IPS-18c (cell line): ENCODE data around the gene ACSL1.

Experiments
- H3K4me3 ChIP-seq: 2 replicates; pipeline ENCODE4 v1.7.0; 2013; ENCODE audit warnings: low read depth, mild to moderate bottlenecking, low read length, moderate library complexity; ENCODE audit not compliant: insufficient read depth
- H3K9me3 ChIP-seq: one replicate; pipeline ENCODE4 v1.6.1; 2013; ENCODE audit warnings: mild to moderate bottlenecking, low read length, moderate library complexity; ENCODE audit not compliant: control insufficient read depth, insufficient read depth

ACSL1 gene

GRCh38 chr4:184803874-184804273, 21.9 kb downstream of the ACSL1 start:
- no peak overlapping the region for H3K4me3 ChIP-seq
- H3K9me3 ChIP-seq = no peaks in the 10 kb centered on the region

GRCh38 chr4:184803133-184803532, 22.6 kb downstream of the ACSL1 start:
- H3K9me3 ChIP-seq = no peaks in the 10 kb centered on the region

DNA sequence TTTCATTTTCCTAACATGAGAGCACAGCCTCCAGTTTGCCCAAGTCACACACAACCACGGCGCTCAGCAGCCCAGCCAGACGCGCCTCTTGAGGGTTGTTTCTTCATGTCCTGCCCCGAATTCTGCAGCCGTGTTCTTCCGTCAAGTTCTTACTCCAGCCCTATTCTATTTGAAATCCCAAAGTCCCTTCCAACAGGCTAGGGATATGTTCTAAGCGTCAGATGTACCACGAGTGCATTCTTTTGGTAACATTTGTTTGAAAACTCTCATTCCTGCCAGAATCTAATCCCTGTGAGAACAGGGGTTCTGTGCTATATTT, 23.1 kb downstream of the ACSL1 start:
- no peak overlapping the region for H3K4me3 ChIP-seq
- no peaks in the 10 kb centered on the region for H3K9me3 ChIP-seq

More at GRCh38 chr4:184803133-184803532, 22.6 kb downstream of the ACSL1 start:
- no peak overlapping the region for H3K4me3 ChIP-seq

GRCh38 chr4:184801781-184802696, 23.7 kb downstream of the ACSL1 start:
- Histone ChIP-seq H3K9me3 (no peaks in the 10 kb centered on the region), H3K4me3 (no peak overlapping the region)

DNA sequence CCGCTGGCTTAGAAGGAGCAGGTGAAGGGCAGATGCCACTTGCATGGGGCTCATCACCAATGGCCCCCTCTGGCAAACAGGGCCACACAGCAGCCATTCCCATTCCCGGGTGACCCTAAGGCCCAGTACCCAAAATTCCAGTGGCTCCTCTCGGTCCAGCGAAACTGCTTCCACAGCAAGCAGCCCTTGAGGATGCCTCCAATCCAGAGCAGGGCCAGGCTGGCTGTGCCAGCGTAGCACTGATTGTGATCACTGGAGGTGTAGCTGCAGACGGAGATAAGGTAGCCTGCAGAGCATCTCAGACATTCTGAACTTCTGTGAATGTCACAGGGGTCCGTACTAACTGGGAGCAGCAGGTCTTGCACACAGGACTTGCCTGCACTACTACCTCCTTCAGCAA, 27.3 kb downstream of the ACSL1 start:
- Histone ChIP-seq H3K9me3 (no peaks in the 10 kb centered on the region), H3K4me3 (no peak overlapping the region)

DNA sequence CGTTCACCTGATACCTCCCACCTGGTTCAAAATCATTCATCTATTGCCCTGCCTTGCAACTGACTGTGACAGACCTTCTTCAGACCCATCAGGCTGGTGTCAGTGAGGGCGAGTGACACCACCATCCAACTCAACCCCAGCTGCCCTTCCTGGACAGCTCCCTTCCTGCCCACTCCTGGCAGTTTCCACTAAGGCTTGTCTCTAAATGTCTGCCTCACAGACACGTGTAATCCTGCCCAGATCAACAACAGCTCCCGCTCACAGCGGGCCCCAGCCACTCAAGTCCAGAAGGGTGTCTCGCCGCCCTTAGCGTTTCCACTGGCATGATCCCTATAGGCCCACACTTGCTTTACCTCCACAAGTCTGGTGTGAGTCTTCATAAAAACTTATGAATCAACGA, 28.9 kb downstream of the ACSL1 start:
- no peaks in the 10 kb centered on the region for H3K9me3 ChIP-seq
- H3K4me3 ChIP-seq = no peak overlapping the region

GRCh38 chr4:184795214-184795844, 30.4 kb downstream of the ACSL1 start:
- no peak overlapping the region for H3K4me3 ChIP-seq

DNA sequence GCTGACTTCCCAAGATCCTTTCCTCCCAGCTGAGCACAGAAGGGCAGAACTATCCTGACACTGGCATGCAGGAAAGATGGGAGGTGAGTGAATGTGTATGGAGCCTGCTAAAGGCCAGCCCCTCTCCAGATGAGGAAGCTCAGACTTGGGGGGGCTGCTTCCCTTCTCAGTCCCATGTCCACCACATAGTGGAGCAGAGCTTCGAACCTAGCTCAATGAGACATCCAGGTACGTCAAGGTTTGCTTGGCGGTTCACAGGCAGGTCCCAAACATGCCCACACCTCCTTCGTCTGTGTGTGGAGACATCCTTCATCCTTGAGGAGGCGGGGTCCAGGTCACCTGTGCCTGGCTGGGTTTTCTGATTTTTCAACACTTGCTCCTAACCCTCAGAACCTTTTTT, 31.3 kb downstream of the ACSL1 start:
- Histone ChIP-seq H3K9me3 (no peaks in the 10 kb centered on the region), H3K4me3 (no peak overlapping the region)

More at GRCh38 chr4:184795214-184795844, 30.4 kb downstream of the ACSL1 start:
- H3K9me3 ChIP-seq = no peaks in the 10 kb centered on the region

DNA sequence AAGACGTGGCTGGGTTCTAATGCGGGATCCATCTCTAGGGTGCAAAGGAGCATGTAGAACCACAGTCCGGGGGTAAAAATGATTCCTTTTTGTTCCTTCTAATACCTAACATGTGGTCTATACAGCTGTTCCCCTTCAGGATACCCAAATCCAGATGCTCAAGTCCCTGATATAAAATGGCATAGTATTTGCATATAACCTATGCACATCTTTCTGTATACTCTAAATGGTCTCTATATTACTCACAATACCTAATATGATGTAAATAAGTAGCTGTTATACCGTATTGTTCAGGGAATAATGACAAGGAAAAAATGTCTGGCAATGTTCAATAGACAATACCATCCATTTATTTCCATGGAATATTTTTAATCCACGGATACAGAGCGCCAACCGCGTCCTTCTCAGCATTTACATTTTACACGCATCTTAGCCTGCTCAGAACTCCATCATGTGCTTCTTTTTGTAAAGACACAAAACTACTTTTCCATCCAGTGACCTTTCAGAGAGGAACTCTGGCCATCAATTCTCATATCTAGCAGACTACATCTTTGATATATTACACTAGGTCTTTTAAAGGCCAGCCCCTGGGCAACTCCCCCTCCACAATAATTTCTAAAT, 31.9 kb downstream of the ACSL1 start:
- no peak overlapping the region for H3K4me3 ChIP-seq
- H3K9me3 ChIP-seq = no peaks in the 10 kb centered on the region

DNA sequence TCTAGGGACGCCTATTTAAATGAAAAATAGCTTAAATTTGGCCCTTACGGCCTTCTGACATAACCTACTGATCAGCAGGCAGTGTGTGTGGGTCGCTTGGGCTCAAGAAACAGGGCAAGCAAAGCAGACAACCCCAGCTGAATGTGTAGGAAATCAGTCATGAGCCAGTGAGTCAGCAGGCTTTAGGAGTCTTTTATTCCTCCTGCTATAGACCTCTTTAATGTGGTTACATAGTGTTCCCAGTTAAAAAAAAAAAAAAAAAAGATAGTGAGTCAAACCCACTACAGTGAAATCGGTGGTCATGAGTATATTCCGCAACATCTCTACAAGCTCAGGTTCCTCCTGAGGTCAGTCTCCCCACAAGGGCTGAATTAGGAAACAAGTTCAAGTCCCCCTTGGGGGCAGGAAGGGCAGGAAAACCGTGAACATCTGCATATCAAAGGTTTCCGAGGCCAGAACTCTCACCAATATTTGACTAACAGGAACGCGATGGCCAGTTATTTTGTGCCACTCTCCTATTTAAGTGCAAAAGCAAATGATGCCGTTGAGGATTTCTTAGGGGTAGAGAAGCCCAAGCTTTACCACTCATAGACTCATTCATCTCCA, 32.7 kb downstream of the ACSL1 start:
- Histone ChIP-seq H3K9me3 (no peaks in the 10 kb centered on the region), H3K4me3 (no peak overlapping the region)

DNA sequence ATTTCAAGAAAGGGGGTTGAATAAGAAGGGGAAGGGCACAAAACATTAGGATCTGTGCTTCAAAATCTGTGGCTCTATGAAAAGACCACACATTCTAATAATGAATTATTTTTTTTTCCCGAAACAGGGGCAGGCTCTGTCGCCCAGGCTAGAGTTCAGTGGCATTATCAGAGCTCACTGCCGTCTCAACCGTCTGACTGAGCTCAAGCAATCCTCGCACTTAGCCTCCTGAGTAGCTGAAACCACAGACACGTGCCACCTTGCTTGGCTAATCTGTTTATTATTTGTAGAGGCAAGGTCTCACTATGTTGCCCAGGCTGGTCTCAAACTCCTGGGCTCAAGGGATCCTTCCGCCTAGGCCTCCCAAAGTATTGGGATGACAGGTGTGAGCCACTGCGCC, 33.4 kb downstream of the ACSL1 start:
- Histone ChIP-seq H3K4me3 (no peak overlapping the region), H3K9me3 (no peaks in the 10 kb centered on the region)

DNA sequence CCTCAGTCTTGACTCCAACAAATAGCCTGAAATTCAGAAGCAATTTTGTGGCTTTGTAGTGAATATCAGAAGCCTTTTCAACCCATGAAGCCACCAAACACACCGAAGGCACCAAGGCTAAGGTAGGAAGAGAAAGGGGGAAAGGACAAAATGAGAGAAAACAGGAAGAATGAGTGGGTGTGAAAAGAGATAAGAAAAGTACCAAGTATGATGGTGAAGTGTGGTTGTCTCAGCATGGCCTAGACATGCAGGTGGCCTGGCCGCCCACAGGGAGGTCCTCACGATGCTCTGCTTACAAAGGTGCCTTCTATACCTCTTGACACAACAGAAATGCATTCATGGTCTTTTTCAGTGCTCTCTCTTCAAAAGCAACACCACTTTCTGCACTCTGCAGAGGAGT, 34.9 kb downstream of the ACSL1 start:
- H3K9me3 ChIP-seq = no peaks in the 10 kb centered on the region
- H3K4me3 ChIP-seq = no peak overlapping the region

DNA sequence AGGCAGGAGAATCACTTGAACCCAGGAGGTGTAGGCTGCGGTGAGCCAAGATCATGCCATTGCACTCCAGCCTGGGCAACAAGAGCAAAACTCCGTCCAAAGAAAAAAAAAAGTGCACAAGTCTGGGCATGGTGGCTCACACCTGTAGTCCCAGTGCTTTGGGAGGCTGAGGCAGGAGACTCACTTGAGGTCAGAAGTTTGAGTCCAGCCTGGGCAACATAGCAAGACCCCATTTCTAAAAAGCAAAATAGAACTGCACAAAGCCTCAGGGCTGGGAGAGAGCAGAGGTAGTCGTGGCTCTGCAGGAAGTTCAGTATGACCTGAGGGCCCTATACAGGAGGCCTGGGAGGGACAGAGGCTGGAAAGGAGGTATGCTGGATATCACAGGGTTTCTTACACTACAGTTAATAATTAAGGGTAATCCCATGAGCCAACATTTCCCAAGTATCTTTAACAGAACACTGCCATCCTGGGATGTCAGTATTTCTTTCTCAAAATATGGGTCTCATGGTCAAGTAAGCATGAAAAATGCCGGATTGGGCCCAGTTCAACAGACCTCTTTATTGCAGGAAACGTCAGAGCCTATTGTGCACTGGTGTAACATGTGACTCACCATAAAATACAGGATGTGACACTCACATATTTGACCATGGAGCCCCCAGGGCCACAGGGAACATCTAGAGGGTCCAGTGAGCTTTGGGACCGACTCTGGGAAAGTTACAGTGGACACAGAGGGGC, 37.8 kb downstream of the ACSL1 start:
- H3K9me3 ChIP-seq = no peaks in the 10 kb centered on the region
- H3K4me3 ChIP-seq = no peak overlapping the region

- H3K9me3 ChIP-seq = no peaks in the 10 kb centered on the region
- H3K4me3 ChIP-seq = no peak overlapping the region
Measured at GRCh38 chr4:184785813-184786212, 40.0 kb downstream of the ACSL1 start.

GRCh38 chr4:184784628-184785257, 41.0 kb downstream of the ACSL1 start:
- no peaks in the 10 kb centered on the region for H3K9me3 ChIP-seq
- no peak overlapping the region for H3K4me3 ChIP-seq

DNA sequence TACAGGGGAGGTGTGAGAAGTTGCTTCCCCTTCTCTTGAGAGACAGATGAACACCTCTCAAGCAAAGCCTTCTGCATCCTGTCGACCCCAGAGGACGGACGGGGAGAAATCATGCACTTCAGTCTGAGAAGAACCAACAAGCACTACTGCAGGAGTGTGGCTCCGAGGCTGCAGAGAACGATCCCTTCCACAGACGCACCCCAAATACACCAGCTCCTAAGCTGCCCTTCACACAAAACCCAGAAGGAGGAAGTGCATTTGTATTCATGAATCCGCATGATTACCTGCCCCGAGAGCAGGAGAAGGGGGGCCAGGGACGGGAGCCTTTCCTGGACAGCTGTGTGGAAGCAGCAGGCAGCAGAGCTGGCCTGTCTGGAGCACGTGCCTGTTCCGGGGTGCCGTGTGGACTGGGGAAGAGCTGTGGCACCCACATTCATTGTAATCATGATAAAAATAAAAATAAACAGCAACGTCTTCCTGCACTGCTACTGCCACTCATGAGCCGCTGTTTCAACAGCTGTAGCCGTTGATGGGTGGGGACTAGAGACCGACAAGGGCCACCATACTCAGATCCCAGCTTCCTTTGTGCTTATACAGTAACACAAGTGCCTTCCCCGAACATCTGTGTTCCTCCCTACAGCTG, 42.9 kb downstream of the ACSL1 start:
- Histone ChIP-seq H3K4me3 (no peak overlapping the region), H3K9me3 (no peaks in the 10 kb centered on the region)
